ENCODE results near the gene ZBTB45.
"Not testable (repeated sequence)": the region's sequence is repeated elsewhere in the genome, so short reads cannot be mapped to it uniquely, and the experiment has no call there.

Gene ZBTB45

GRCh38 chr19:58550362-58551122, 30.9 kb upstream of the ZBTB45 start:
- no peak for DNase-seq
- no peak for TF ChIP-seq POLR2A (IDR thresholded peaks at IDR 0.05; ENCODE audit: low read length)
- no peak for TF ChIP-seq GATA1 (IDR thresholded peaks at IDR 0.05; ENCODE audit: low read depth, low read length)

- TF ChIP-seq GATA1 (IDR thresholded peaks at IDR 0.05; ENCODE audit: low read depth, low read length): no peak
- TF ChIP-seq POLR2A (IDR thresholded peaks at IDR 0.05; ENCODE audit: low read length): no peak
- no peak for DNase-seq
Observed at GRCh38 chr19:58549664-58550361, 30.2 kb upstream of the ZBTB45 start.

- DNase-seq: no peak
Observed at GRCh38 chr19:58548859-58549663, 29.5 kb upstream of the ZBTB45 start.

GRCh38 chr19:58547323-58548312, 28.0 kb upstream of the ZBTB45 start:
- TF ChIP-seq GATA1 (IDR thresholded peaks at IDR 0.05; ENCODE audit: low read depth, low read length) (no peak), POLR2A (IDR thresholded peaks at IDR 0.05; ENCODE audit: low read length) (no peak)
- DNase-seq: no peak

More at GRCh38 chr19:58548859-58549663, 29.5 kb upstream of the ZBTB45 start:
- TF ChIP-seq POLR2A (IDR thresholded peaks at IDR 0.05; ENCODE audit: low read length) (no peak), GATA1 (IDR thresholded peaks at IDR 0.05; ENCODE audit: low read depth, low read length) (no peak)

- TF ChIP-seq GATA1 (IDR thresholded peaks at IDR 0.05; ENCODE audit: low read depth, low read length): no peak
- no peak for TF ChIP-seq POLR2A (IDR thresholded peaks at IDR 0.05; ENCODE audit: low read length)
- DNase-seq: no peak
Observed at GRCh38 chr19:58546019-58546530, 26.5 kb upstream of the ZBTB45 start.

DNA sequence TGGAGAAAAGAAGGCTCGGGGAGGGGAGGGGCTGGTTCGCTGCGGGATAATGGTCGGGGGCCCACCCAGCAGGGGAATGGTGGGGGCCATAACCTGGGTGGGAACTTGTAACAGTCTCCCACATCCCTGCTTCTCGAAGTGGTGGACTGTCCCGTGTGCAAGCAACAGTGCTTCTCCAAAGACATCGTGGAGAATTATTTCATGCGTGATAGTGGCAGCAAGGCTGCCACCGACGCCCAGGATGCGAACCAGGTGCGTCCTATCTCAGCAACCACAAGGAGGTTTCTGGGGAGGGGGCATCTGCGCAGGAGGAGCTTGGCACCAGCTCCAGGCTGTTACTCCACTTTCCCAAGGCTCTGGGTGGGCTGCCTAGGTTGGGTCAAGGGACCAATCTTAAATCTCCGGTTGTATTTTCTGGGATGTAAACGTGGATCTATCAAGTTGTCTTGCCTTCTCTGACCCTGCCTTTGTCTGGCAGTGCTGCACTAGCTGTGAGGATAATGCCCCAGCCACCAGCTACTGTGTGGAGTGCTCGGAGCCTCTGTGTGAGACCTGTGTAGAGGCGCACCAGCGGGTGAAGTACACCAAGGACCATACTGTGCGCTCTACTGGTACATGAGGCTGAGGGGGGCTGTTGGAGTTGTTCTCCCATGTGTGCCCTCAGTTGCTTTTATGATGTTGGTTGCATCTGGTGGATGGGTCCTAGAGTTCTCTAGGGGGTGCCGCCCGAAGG, 25.8 kb upstream of the ZBTB45 start:
- no peak for TF ChIP-seq GATA1 (IDR thresholded peaks at IDR 0.05; ENCODE audit: low read depth, low read length)
- TF ChIP-seq POLR2A (IDR thresholded peaks at IDR 0.05; ENCODE audit: low read length): peak; percentile 5
- DNase-seq: no peak

DNA sequence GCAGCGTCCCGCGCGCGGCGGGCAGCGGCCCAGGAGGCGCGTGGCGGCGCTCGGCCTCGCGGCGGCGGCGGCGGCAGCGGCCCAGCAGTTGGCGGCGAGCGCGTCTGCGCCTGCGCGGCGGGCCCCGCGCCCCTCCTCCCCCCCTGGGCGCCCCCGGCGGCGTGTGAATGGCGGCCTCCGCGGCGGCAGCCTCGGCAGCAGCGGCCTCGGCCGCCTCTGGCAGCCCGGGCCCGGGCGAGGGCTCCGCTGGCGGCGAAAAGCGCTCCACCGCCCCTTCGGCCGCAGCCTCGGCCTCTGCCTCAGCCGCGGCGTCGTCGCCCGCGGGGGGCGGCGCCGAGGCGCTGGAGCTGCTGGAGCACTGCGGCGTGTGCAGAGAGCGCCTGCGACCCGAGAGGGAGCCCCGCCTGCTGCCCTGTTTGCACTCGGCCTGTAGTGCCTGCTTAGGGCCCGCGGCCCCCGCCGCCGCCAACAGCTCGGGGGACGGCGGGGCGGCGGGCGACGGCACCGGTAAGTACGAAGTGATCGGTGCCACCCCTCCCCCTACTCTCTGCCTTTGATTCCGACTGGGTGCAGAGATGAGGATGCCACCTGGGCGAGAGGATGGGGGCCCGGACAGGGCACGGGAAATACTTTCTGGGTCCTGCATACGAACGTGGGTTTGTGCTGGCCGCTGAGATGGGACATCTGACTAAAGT, 25.1 kb upstream of the ZBTB45 start:
- no peak for DNase-seq
- TF ChIP-seq GATA1 (IDR thresholded peaks at IDR 0.05; ENCODE audit: low read depth, low read length) (no peak), POLR2A (IDR thresholded peaks at IDR 0.05; ENCODE audit: low read length) (no peak)

GRCh38 chr19:58543826-58544590, 24.4 kb upstream of the ZBTB45 start, which contains the start of gene TRIM28:
TSS of gene TRIM28 (plus strand) at chr19:58544064. CDS start at chr19:58544758, 694 bp downstream.
- DNase-seq: no peak
- TF ChIP-seq GATA1 (IDR thresholded peaks at IDR 0.05; ENCODE audit: low read depth, low read length) (no peak), POLR2A (IDR thresholded peaks at IDR 0.05; ENCODE audit: low read length) (peak; percentile 90)

- DNase-seq: not testable (repeated sequence)
Observed at GRCh38 chr19:58542641-58543372, 23.2 kb upstream of the ZBTB45 start.

DNA sequence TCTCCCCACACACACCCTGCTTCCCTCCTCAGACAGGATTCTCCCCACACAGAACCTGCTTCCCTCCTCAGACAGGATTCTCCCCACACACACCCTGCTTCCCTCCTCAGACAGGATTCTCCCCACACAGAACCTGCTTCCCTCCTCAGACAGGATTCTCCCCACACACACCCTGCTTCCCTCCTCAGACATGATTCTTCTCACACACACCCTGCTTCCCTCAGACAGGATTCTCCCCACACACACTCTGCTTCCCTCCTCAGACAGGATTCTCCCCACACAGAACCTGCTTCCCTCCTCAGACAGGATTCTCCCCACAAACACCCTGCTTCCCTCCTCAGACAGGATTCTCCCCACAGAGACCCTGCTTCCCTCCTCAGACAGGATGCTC, 19.6 kb upstream of the ZBTB45 start:
- DNase-seq: not testable (repeated sequence)
